Measurements from ENCODE around the gene CCNB3.

The CCNB3 gene

GRCh38 chrX:50343917-50344316, 139.4 kb downstream of the CCNB3 start:
- no peak for ATAC-seq
- no peak for DNase-seq

- DNase-seq (no peak), ATAC-seq (no peak)
Observed at GRCh38 chrX:50372966-50373365, 168.4 kb downstream of the CCNB3 start.

GRCh38 chrX:50375481-50376267, 171.1 kb downstream of the CCNB3 start:
- no peak for ATAC-seq

GRCh38 chrX:50381729-50382415, 177.3 kb downstream of the CCNB3 start:
- ATAC-seq (no peak), DNase-seq (no peak)

More at GRCh38 chrX:50375481-50376267, 171.1 kb downstream of the CCNB3 start:
- DNase-seq, result no peak

GRCh38 chrX:50386520-50386919, 182.0 kb downstream of the CCNB3 start:
- DNase-seq (no peak), ATAC-seq (no peak)

- DNase-seq (no peak), ATAC-seq (no peak)
Observed at GRCh38 chrX:50393902-50394301, 189.3 kb downstream of the CCNB3 start.
